ENCODE data around the gene CENPU. TPM values are rescaled to one million over a fixed set of nuclear protein-coding genes. Genes with fewer than 3 reads are reported as not detected.

CENPU gene
- total and polyA plus RNA-seq, 2 of the 13 experiments (the other 11 are each of a cell fraction or from before 2014, with no cell fraction given): 11.7 to 35.8 TPM

DNA sequence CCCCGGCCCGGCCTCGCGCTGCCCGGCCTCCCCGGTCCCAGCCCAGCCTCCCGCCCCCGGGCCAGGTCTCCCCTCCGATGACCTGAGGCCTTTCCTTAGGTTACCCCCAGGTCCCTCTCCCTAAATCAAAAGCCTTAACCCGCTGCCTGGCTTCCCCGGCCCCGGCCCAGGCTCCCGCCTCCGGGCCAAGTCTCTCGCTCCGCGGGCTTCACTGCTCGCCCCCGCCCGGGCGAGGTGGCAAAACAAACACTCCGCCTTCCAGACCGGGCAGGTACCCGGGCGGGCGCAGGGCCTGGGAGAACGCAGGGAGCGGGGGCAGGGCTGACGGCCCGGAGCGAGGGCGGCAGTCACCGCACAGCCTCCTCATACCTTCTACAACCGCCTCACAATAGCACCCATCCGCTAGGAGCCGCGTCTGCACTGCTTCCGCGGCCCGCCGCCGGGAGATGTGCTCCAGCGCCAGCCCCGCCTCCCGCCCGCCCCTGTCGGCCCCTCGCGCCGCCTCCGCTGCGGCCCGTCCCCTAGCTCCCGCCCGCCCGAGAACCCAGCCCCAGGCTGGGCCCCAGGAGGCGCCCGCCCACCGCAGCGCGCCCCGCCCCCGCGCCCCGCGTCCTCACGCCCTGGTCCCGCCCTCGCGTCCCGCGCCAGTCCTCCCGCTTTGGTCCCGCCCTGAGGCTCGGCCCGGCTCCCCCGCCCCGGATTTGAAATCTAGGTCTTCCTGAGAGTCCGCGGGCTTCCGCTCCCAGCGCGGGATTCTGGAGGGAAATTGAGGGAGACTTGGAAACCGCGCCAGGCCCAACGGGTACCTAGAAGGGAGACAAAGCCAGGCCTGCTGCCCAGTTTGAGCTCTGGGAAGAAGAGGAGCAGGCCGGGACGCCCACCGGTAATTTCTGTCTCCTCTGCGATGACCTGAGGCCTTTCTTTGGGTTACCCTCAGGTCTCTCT is 84.6 kb downstream of the CENPU start, which contains the start of the genes CASP3 and PRIMPOL (continued):
- TF ChIP-seq MXI1 (IDR thresholded peaks at IDR 0.05; ENCODE audit: borderline replicate concordance, low read depth, low read length) (peak; percentile 55; the same call in 1 of the 3 replicates), BORCS8-MEF2B (CRISPR knock-in tag; IDR thresholded peaks at IDR 0.05) (no peak), ZNF607 (CRISPR knock-in tag; IDR thresholded peaks at IDR 0.05; ENCODE audit: borderline replicate concordance) (no peak), FOXJ3 (CRISPR knock-in tag; IDR thresholded peaks at IDR 0.05; ENCODE audit: borderline replicate concordance) (no peak), ZBTB7B (CRISPR knock-in tag; IDR thresholded peaks at IDR 0.05) (no peak; the same call in 1 of the 2 replicates), JARID2 (CRISPR knock-in tag; IDR thresholded peaks at IDR 0.05; ENCODE audit: insufficient replicate concordance) (no peak), MAFF (IDR thresholded peaks at IDR 0.05; ENCODE audit: low read depth, low read length) (no peak), ZNF331 (CRISPR knock-in tag; IDR thresholded peaks at IDR 0.05) (peak; percentile 52; the same call in 1 of the 2 replicates), ZNF138 (CRISPR knock-in tag; IDR thresholded peaks at IDR 0.05; ENCODE audit: low read depth) (no peak), ZSCAN30 (CRISPR knock-in tag; IDR thresholded peaks at IDR 0.05) (no peak), ZNF629 (CRISPR knock-in tag; conservative IDR thresholded peaks at IDR 0.05) (peak; percentile 15; the same call in 1 of the 2 replicates), SKI (IDR thresholded peaks at IDR 0.05; ENCODE audit: partially characterized antibody) (peak; percentile 65), SIX1 (CRISPR knock-in tag; IDR thresholded peaks at IDR 0.05; ENCODE audit: borderline replicate concordance) (no peak), POLR2AphosphoS5 (IDR thresholded peaks at IDR 0.05; ENCODE audit: low read depth, low read length) (peak; percentile 83), KDM5B (CRISPR knock-in tag; IDR thresholded peaks at IDR 0.05; ENCODE audit: borderline replicate concordance) (peak; percentile 63), CSRNP2 (CRISPR knock-in tag; conservative IDR thresholded peaks at IDR 0.05; ENCODE audit: low read depth) (no peak), SAFB2 (CRISPR knock-in tag; IDR thresholded peaks at IDR 0.05; ENCODE audit: borderline replicate concordance, low read depth) (peak; percentile 77; the same call in 1 of the 2 replicates), ZNF652 (CRISPR knock-in tag; IDR thresholded peaks at IDR 0.05; ENCODE audit: borderline replicate concordance, low read depth) (no peak), ZNF446 (CRISPR knock-in tag; IDR thresholded peaks at IDR 0.05) (no peak; the same call in 1 of the 2 replicates)
- TF ChIP-seq, protein P1, sequence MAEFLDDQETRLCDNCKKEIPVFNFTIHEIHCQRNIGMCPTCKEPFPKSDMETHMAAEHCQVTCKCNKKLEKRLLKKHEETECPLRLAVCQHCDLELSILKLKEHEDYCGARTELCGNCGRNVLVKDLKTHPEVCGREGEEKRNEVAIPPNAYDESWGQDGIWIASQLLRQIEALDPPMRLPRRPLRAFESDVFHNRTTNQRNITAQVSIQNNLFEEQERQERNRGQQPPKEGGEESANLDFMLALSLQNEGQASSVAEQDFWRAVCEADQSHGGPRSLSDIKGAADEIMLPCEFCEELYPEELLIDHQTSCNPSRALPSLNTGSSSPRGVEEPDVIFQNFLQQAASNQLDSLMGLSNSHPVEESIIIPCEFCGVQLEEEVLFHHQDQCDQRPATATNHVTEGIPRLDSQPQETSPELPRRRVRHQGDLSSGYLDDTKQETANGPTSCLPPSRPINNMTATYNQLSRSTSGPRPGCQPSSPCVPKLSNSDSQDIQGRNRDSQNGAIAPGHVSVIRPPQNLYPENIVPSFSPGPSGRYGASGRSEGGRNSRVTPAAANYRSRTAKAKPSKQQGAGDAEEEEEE (CRISPR knock-in tag; IDR thresholded peaks at IDR 0.05; ENCODE audit: borderline replicate concordance): no peak
- TF ChIP-seq, protein P2, sequence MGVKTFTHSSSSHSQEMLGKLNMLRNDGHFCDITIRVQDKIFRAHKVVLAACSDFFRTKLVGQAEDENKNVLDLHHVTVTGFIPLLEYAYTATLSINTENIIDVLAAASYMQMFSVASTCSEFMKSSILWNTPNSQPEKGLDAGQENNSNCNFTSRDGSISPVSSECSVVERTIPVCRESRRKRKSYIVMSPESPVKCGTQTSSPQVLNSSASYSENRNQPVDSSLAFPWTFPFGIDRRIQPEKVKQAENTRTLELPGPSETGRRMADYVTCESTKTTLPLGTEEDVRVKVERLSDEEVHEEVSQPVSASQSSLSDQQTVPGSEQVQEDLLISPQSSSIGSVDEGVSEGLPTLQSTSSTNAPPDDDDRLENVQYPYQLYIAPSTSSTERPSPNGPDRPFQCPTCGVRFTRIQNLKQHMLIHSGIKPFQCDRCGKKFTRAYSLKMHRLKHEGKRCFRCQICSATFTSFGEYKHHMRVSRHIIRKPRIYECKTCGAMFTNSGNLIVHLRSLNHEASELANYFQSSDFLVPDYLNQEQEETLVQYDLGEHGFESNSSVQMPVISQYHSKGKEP (CRISPR knock-in tag; IDR thresholded peaks at IDR 0.05): no peak
- TF ChIP-seq, protein P3, sequence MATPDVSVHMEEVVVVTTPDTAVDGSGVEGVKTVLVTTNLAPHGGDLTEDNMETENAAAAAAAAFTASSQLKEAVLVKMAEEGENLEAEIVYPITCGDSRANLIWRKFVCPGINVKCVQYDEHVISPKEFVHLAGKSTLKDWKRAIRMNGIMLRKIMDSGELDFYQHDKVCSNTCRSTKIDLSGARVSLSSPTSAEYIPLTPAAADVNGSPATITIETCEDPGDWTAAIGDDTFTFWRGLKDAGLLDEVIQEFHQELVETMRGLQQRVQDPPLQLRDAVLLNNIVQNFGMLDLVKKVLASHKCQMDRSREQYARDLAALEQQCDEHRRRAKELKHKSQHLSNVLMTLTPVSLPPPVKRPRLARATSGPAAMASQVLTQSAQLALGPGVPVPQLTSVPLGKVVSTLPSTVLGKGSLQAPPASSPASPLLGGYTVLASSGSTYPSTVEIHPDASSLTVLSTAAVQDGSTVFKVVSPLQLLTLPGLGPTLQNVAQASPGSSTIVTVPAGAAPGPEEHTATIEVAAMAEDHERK (CRISPR knock-in tag; IDR thresholded peaks at IDR 0.05; ENCODE audit: low read depth): peak; percentile 52
